DND-41 (cell line): ENCODE measurements around the gene TBXA2R.

ENCODE experiments used
- ATAC-seq: fragments of 200-7000 bp; cut with Tn5 transposase; 3 replicates; pipeline ENCODE4 v1.9.1; 2021; ENCODE audit warnings: low read depth; ENCODE audit not compliant: insufficient read depth
- DNase-seq: peaks from one replicate; pipeline ENCODE4 v3.0.0-alpha.2; 2020
- H2AFZ ChIP-seq: 2 replicates; pipeline ENCODE4 v1.6.0; 2012; ENCODE audit warnings: low read depth, low read length
- H3K27ac ChIP-seq: 2 replicates; pipeline ENCODE4 v1.5.1; 2012; ENCODE audit warnings: low read length, inconsistent platforms
- H3K27me3 ChIP-seq: fragments of 200-600 bp; sonication (generic); 2 replicates; pipeline ENCODE4 v1.6.0; 2012; ENCODE audit warnings: low read length, mild to moderate bottlenecking, inconsistent platforms; ENCODE audit not compliant: insufficient read depth, poor library complexity
- H3K36me3 ChIP-seq: 2 replicates; pipeline ENCODE4 v1.5.1; 2012; ENCODE audit warnings: low read length, inconsistent platforms; ENCODE audit not compliant: insufficient read depth
- H3K4me1 ChIP-seq: 2 replicates; pipeline ENCODE4 v1.5.1; 2012; ENCODE audit warnings: mild to moderate bottlenecking, low read length; ENCODE audit not compliant: insufficient read depth
- H3K4me2 ChIP-seq: 2 replicates; pipeline ENCODE4 v1.6.0; 2012; ENCODE audit warnings: mild to moderate bottlenecking, moderate library complexity, low read length, inconsistent platforms; ENCODE audit not compliant: insufficient read depth
- H3K4me3 ChIP-seq, 2 experiments: fragments of 200-600 bp in 1 of 2; shearing (Covaris generic) in 1 of 2; 2 replicates each; pipeline ENCODE4 v1.5.1; 2012 to 2016; ENCODE audit warnings: inconsistent platforms in 2 of 2, low read length in 2 of 2, mild to moderate bottlenecking in 2 of 2, low read depth in 1 of 2, moderate library complexity in 1 of 2
- H3K79me2 ChIP-seq: 2 replicates; pipeline ENCODE4 v1.6.0; 2012; ENCODE audit warnings: low read length, inconsistent platforms; ENCODE audit not compliant: insufficient read depth
- H3K9ac ChIP-seq: 2 replicates; pipeline ENCODE4 v1.6.0; 2012; ENCODE audit warnings: low read depth, mild to moderate bottlenecking, inconsistent platforms, low read length, moderate library complexity
- H3K9me3 ChIP-seq: 2 replicates; pipeline ENCODE4 v1.5.1; 2012; ENCODE audit warnings: low read length, moderate library complexity, mild to moderate bottlenecking, inconsistent platforms; ENCODE audit not compliant: insufficient read depth, severe bottlenecking
- H4K20me1 ChIP-seq: 2 replicates; pipeline ENCODE4 v1.6.0; 2012; ENCODE audit warnings: low read length; ENCODE audit not compliant: insufficient read depth
- CTCF ChIP-seq: IDR thresholded peaks from 2 replicates; pipeline ENCODE4 v1.5.1; 2012; ENCODE audit warnings: borderline replicate concordance, low read length, moderate library complexity, mild to moderate bottlenecking; ENCODE audit not compliant: poor library complexity, severe bottlenecking; ENCODE audit errors: extremely low read depth
- EZH2 ChIP-seq: IDR thresholded peaks from 3 replicates; pipeline ENCODE4 v1.6.1; 2012; ENCODE audit warnings: borderline replicate concordance, low read depth, mild to moderate bottlenecking, moderate library complexity, low read length, inconsistent platforms; ENCODE audit not compliant: severe bottlenecking

Gene TBXA2R

GRCh38 chr19:3606690-3607289 lies at the start of gene TBXA2R:
Gene TBXA2R, minus strand, starts transcription at chr19:3606875. Its CDS starts 6,241 bp downstream, at chr19:3600634.
- TF ChIP-seq EZH2 (no peak), CTCF (no peak)
- no peaks in the 10 kb centered on the region for H3K4me1 ChIP-seq
- no peak within 1 kb of the TSS for H3K27ac ChIP-seq
- H3K9me3 ChIP-seq, result no peaks in the 10 kb centered on the region
- H3K27me3 ChIP-seq, result no peaks in the 10 kb centered on the region
- no peak within 1 kb of the TSS for H3K9ac ChIP-seq
- H3K4me3 ChIP-seq, result no peak within 1 kb of the TSS
- H4K20me1 ChIP-seq, result no peaks in the 10 kb centered on the region
- ATAC-seq (no peak), DNase-seq (no peak)
- no peaks in the 10 kb centered on the region for H3K79me2 ChIP-seq
- H2AFZ ChIP-seq, result no peak within 1 kb of the TSS
- H3K36me3 ChIP-seq, result peaks cover 14% of the 10 kb centered on the region
- H3K4me2 ChIP-seq, result no peak within 1 kb of the TSS

GRCh38 chr19:3656073-3656746 lies 49.5 kb upstream of the TBXA2R start:
- no peaks in the 10 kb centered on the region; the same call in 1 of the 2 replicates for H4K20me1 ChIP-seq
- H3K27ac ChIP-seq, result no peak overlapping the region
- no peak overlapping the region for H3K4me2 ChIP-seq
- peaks cover 79% of the 10 kb centered on the region for H3K36me3 ChIP-seq
- no peaks in the 10 kb centered on the region for H3K9me3 ChIP-seq
- H3K4me3 ChIP-seq, result no peak overlapping the region
- DNase-seq, result no peak
- H3K4me1 ChIP-seq, result no peaks in the 10 kb centered on the region
- no peak overlapping the region for H2AFZ ChIP-seq
- H3K9ac ChIP-seq, result no peak overlapping the region
- no peak for TF ChIP-seq EZH2
- no peak for TF ChIP-seq CTCF
- no peaks in the 10 kb centered on the region for H3K27me3 ChIP-seq
- no peaks in the 10 kb centered on the region for H3K79me2 ChIP-seq
- no peak for ATAC-seq

- no peak overlapping the region for H3K4me2 ChIP-seq
- H3K79me2 ChIP-seq, result no peaks in the 10 kb centered on the region
- H3K36me3 ChIP-seq, result peaks cover 76% of the 10 kb centered on the region
- no peak for ATAC-seq
- DNase-seq, result no peak
- no peak for TF ChIP-seq CTCF
- TF ChIP-seq EZH2, result no peak
- H3K4me1 ChIP-seq, result no peaks in the 10 kb centered on the region
- H3K27me3 ChIP-seq, result no peaks in the 10 kb centered on the region
- H3K27ac ChIP-seq, result no peak overlapping the region
- no peaks in the 10 kb centered on the region; the same call in 1 of the 2 replicates for H4K20me1 ChIP-seq
- H2AFZ ChIP-seq, result no peak overlapping the region
- H3K9ac ChIP-seq, result no peak overlapping the region
- no peaks in the 10 kb centered on the region for H3K9me3 ChIP-seq
- no peak overlapping the region for H3K4me3 ChIP-seq
Observed at GRCh38 chr19:3655402-3656072, 48.9 kb upstream of the TBXA2R start.
